Muscle of leg (tissue), 11 donors: ENCODE results near the gene TBPL2. TPM values are rescaled to one million over a fixed set of nuclear protein-coding genes. Genes with fewer than 3 reads are reported as not detected.
"Not testable (repeated sequence)": the region's sequence is repeated elsewhere in the genome, so short reads cannot be mapped to it uniquely, and the experiment has no call there.

ENCODE experiments used
- DNase-seq: peaks from one replicate; pipeline ENCODE4 v3.0.0; 2013
- H3K27ac ChIP-seq: one replicate; pipeline ENCODE4 v1.5.1; 2013; ENCODE audit warnings: mild to moderate bottlenecking, low read length, control low read depth
- H3K27me3 ChIP-seq: one replicate; pipeline ENCODE4 v1.6.1; 2013; ENCODE audit warnings: low read length; ENCODE audit not compliant: control insufficient read depth, insufficient read depth
- H3K36me3 ChIP-seq: one replicate; pipeline ENCODE4 v1.6.1; 2013; ENCODE audit warnings: low read length; ENCODE audit not compliant: control insufficient read depth, insufficient read depth
- H3K4me1 ChIP-seq: one replicate; pipeline ENCODE4 v1.6.1; 2013; ENCODE audit warnings: low read length; ENCODE audit not compliant: control insufficient read depth, insufficient read depth
- H3K4me3 ChIP-seq: one replicate; pipeline ENCODE4 v1.5.1; 2013; ENCODE audit warnings: low read length, control low read depth
- H3K9me3 ChIP-seq: replicated peaks from 2 replicates; pipeline ENCODE4 v1.6.1; 2013; ENCODE audit warnings: low read depth, low read length; ENCODE audit not compliant: control insufficient read depth
- WGBS: methylation state at CpG from one replicate; pipeline ENCODE4 v1.1.5; 2013; ENCODE audit warnings: missing lambda C conversion rate; ENCODE audit not compliant: insufficient coverage; 5-methylcytosine and 5-hydroxymethylcytosine counted together
- polyA plus RNA-seq, 8 donors: library from polyadenylated mRNA; unstranded; fragments of 120-200 nt; gene quantifications; one replicate each; pipeline versions ENCODE4 v1.2.1 to v1.2.3, GENCODE V29; 2013; ENCODE audit warnings: inconsistent platforms in 1 of 8, low replicate concordance in 1 of 8; ENCODE audit not compliant: insufficient read length in 8 of 8, insufficient read depth in 1 of 8
- total RNA-seq: library from RNA; stranded (reverse); fragments of 120-200 nt; gene quantifications from one replicate; pipeline ENCODE4 v1.2.4, GENCODE V29; 2013

Gene TBPL2
- total and polyA plus RNA-seq, 9 donors: 0.07 to 0.24 (median 0.13) TPM; not detected in 3

DNA sequence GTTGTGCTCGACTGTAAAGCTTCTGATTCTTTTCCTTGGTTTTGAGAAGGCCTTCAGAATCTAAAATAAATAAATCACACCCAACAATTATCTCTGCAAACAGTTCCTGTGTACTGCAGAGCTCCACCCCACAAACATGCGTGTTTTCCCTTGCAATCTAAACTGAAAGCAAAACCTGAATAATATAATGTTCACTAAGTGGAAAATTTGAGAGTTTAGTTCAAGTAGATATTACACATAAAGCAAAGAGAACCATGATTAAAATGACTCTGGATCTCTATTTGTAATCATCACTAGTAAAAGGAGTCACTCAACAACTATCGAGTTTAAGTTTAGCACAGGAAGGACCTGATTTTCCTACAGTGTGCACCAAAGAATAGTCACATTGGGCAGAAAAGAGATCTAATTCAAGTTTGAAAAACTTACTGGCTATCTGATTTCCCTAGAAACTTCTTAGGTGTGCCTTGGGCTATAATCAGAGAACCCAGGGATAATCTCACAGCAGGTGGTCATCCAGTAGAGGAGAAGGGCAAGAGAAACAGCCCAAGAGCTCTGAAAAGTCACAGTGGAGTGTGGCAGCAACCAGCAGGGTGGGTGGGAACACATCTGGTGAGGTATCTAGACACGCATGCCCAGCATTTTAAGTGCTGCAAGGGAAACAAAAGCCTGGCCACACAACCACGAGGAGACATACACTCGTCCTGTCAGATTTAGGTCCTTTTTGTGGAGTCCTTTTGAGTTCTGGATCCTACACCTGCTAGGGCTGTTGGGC, 54.2 kb downstream of the TBPL2 start:
- no peak overlapping the region for H3K27ac ChIP-seq
- no peaks in the 10 kb centered on the region for H3K27me3 ChIP-seq
- H3K9me3 ChIP-seq: no peaks in the 10 kb centered on the region
- DNase-seq: no peak
- no peaks in the 10 kb centered on the region for H3K4me1 ChIP-seq
- no peak overlapping the region for H3K4me3 ChIP-seq
- 95% methylated on average over 4 of the region's 6 CpGs for whole genome bisulfite sequencing
- H3K36me3 ChIP-seq: peaks cover 34% of the 10 kb centered on the region

DNA sequence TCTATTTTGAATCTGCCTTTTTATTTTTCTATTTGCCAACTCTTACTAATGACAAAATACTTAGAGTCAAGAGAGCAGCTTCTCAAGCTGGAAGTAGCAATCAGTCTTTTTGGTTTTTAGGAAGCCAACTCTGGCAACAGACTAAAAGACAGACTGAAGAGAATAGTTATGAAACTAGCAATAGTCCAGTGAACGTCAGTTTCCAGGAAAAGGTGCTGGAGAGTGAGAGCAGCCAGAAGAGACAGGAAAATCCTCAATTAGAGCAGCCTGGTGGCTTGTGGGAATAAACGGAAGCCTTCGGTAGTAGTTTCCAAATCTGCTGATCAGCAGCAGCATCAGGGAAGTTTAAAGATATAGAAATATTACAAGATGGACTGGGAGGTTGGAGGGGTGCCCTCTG, 55.9 kb downstream of the TBPL2 start:
- Histone ChIP-seq H3K36me3 (peaks cover 39% of the 10 kb centered on the region), H3K27ac (no peak overlapping the region), H3K4me1 (no peaks in the 10 kb centered on the region), H3K4me3 (no peak overlapping the region), H3K27me3 (no peaks in the 10 kb centered on the region), H3K9me3 (no peaks in the 10 kb centered on the region)
- no peak for DNase-seq
- WGBS: 82% methylated on average over 3 of the region's 3 CpGs

DNA sequence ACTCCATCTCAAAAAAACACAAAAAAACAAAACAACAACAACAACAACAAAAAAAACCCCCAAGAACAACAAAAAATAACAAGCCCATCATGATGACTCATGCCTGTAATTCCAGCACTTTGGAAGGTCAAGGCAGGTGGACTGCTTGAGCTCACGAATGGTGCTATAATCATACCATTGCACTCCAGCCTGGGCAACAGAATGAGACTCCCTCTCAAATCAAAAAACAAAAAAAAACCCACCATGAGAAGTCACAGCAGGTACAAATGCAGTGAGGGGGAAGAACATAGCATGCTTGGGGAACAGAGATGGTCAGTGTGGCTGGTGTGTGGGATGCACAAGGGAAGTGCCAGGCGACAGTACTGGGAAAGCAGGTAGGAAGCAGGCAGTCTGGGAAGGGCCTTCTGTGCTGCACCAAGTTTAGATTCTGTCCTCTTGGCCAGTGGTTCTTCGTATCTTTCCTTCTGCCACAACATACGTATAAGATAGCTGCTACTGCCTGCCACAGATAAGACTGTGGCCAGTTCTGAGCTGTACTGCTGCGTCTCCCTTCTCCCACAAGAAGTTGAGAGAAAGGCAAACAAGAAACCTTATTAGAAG, 56.8 kb downstream of the TBPL2 start:
- 86% methylated on average over 3 of the region's 5 CpGs for WGBS
- H3K36me3 ChIP-seq: peaks cover 37% of the 10 kb centered on the region
- no peaks in the 10 kb centered on the region for H3K27me3 ChIP-seq
- H3K4me1 ChIP-seq: no peaks in the 10 kb centered on the region
- no peak overlapping the region for H3K4me3 ChIP-seq
- H3K9me3 ChIP-seq: no peaks in the 10 kb centered on the region
- DNase-seq: no peak
- peak overlapping the region; percentile 35 for H3K27ac ChIP-seq

DNA sequence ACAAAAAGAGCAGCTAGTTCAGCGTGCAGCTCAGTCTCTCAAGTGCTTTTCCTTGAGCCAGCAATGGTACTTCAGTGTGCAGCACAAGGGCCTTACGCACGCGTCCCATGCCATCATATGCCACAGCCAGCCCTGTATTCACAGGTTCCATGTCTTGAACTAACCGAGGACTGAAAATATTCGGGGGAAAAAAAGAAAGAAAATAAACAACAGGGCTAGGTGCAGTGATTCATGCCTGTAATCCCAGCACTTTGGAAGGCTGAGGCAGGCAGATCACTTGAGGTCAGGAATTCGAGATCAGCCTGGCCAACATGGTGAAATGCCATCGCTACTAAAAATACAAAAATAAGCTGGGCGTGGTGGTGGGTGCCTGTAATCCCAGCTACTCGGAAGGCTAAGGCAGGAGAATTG, 57.4 kb downstream of the TBPL2 start:
- H3K4me3 ChIP-seq, H3K27ac ChIP-seq, H3K27me3 ChIP-seq, DNase-seq, H3K9me3 ChIP-seq, H3K4me1 ChIP-seq: not testable (repeated sequence)
- H3K36me3 ChIP-seq: peaks cover 40% of the 10 kb centered on the region
- 92% methylated on average over 8 of the region's 10 CpGs for WGBS

DNA sequence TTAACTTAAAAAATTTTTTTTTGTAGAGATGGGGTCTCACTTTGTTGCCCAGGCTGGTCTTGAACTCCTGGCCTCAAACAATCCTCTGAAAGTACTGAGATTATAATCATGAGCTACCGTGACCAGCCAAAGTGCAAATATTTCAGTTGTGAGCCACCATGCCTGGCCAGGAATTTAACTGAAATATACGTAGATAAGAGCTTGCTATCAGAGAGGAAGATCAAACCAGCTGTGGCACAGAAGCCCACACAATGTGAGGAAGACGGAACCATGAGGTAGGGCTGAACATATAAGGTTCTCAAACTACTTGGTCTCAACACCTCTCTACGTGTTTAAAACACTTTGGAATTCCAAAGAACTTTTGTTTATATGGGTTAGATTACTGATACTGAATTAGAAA, 57.9 kb downstream of the TBPL2 start:
- no peaks in the 10 kb centered on the region for H3K9me3 ChIP-seq
- H3K4me1 ChIP-seq: no peaks in the 10 kb centered on the region
- H3K27ac ChIP-seq: no peak overlapping the region
- H3K27me3 ChIP-seq: no peaks in the 10 kb centered on the region
- WGBS: 100% methylated on average over 2 of the region's 4 CpGs
- DNase-seq: no peak
- peaks cover 40% of the 10 kb centered on the region for H3K36me3 ChIP-seq
- H3K4me3 ChIP-seq: no peak overlapping the region

DNA sequence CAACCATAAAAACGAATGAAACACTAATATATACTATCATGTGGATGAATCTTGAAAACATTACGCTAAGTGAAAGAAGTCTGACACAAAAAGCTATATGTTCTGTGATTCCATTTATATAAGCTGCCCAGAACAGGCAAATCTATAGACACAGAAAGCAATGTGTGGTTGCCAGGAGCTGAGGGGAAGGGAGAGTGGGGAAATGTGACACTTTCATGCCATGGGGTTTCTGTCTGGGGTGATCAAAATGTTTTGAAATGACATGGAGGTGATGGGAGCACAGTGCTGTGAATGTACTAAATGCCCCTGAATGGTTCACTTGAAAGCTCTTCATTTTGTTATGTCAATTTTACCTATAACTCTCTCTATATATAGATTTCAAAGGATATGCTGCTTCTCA, 58.9 kb downstream of the TBPL2 start:
- Histone ChIP-seq H3K36me3 (peaks cover 40% of the 10 kb centered on the region), H3K27ac (no peak overlapping the region), H3K4me1 (no peaks in the 10 kb centered on the region), H3K4me3 (no peak overlapping the region), H3K9me3 (no peaks in the 10 kb centered on the region), H3K27me3 (no peaks in the 10 kb centered on the region)
- DNase-seq: no peak
- no CpG with 5 or more reads among the region's 2 CpGs for WGBS

GRCh38 chr14:55381040-55381439, 59.4 kb downstream of the TBPL2 start:
- Histone ChIP-seq H3K4me3 (no peak overlapping the region), H3K27me3 (no peaks in the 10 kb centered on the region), H3K36me3 (peaks cover 45% of the 10 kb centered on the region), H3K4me1 (no peaks in the 10 kb centered on the region), H3K27ac (no peak overlapping the region), H3K9me3 (no peaks in the 10 kb centered on the region)
- DNase-seq: no peak
- 95% methylated on average over 2 of the region's 5 CpGs for WGBS

DNA sequence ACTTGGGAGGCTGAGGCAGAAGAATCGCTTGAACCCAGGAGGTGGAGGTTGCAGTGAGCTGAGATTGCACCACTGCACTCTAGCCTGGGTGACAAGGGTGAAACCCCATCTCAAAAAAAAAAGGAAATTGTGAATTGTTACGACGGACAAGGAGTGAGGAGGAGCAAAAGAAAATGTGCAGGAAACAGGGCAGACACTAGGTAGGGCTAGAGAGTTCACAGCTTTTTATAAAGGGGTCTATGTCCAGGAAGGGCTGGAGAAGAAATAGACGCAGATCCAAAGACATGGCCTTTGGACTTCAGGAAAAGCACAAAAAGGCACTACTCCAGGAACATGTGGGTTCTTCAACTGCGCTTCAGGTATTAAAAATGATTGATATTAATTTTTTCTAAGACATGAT, 63.2 kb downstream of the TBPL2 start:
- 97% methylated on average over 3 of the region's 5 CpGs for WGBS
- H3K27me3 ChIP-seq: no peaks in the 10 kb centered on the region
- peaks cover 39% of the 10 kb centered on the region for H3K36me3 ChIP-seq
- no peaks in the 10 kb centered on the region for H3K4me1 ChIP-seq
- H3K27ac ChIP-seq: no peak overlapping the region
- DNase-seq: no peak
- H3K9me3 ChIP-seq: no peaks in the 10 kb centered on the region
- H3K4me3 ChIP-seq: no peak overlapping the region

DNA sequence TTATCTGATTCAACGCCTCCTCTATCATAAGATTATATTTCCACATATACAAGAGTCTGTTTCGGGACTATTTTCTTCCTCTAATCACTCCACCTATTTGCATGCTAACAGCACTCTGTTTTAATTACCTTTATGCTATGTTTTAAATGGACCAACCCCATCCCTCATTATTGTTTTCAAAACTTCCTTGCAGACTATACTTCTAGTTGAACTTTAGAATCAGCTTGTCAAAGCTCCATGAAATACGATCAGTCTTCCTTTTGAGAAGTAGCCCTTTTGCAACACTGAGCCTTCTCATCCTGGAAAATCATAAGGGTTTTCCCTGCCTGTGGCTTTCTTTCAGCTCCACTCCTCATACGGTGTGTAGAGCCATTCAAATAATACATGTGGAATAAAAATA, 65.6 kb downstream of the TBPL2 start:
- Histone ChIP-seq H3K27me3 (no peaks in the 10 kb centered on the region), H3K4me3 (no peak overlapping the region), H3K4me1 (no peaks in the 10 kb centered on the region), H3K36me3 (peaks cover 36% of the 10 kb centered on the region), H3K9me3 (no peaks in the 10 kb centered on the region), H3K27ac (no peak overlapping the region)
- WGBS: 100% methylated on average over 2 of the region's 4 CpGs
- no peak for DNase-seq

GRCh38 chr14:55373784-55374705, 66.4 kb downstream of the TBPL2 start:
- peaks cover 38% of the 10 kb centered on the region for H3K36me3 ChIP-seq
- peak; percentile 16 for DNase-seq
- no CpG with 5 or more reads among the region's 5 CpGs for WGBS
- no peak overlapping the region for H3K27ac ChIP-seq
- H3K9me3 ChIP-seq: no peaks in the 10 kb centered on the region
- H3K27me3 ChIP-seq: no peaks in the 10 kb centered on the region
- no peak overlapping the region for H3K4me3 ChIP-seq
- no peaks in the 10 kb centered on the region for H3K4me1 ChIP-seq
